GM18505 (cell line): ENCODE results near the gene HCN3.

Experiments used
- ATAC-seq: cut with Tn5 transposase; IDR thresholded peaks from one replicate; pipeline ENCODE4 v1.9.1; 2021; ENCODE audit not compliant: unreplicated experiment
- POLR2A ChIP-seq: IDR thresholded peaks from 4 replicates; pipeline ENCODE4 v1.6.1; 2011; ENCODE audit warnings: borderline replicate concordance; ENCODE audit not compliant: insufficient read depth, insufficient read length; ENCODE audit errors: extremely low read depth

The HCN3 gene

GRCh38 chr1:155334962-155335361 lies 57.7 kb downstream of the HCN3 start:
- no peak for ATAC-seq
- no peak for TF ChIP-seq POLR2A
